HepG2 (cell line): ENCODE data around the gene DUS2. TPM values are rescaled to one million over a fixed set of nuclear protein-coding genes. Genes with fewer than 3 reads are reported as not detected.

Experiments used
- EEA1 ChIP-seq: sonication (generic); formaldehyde crosslinking; IDR thresholded peaks from 2 replicates; pipeline ENCODE4 v1.5.1; 2020; ENCODE audit warnings: mild to moderate bottlenecking, missing genetic modification reagents, borderline replicate concordance
- ETS1 ChIP-seq: sonication (generic); formaldehyde crosslinking; IDR thresholded peaks from 2 replicates; pipeline ENCODE4 v1.4.0; 2020; ENCODE audit warnings: missing genetic modification reagents
- GABPA ChIP-seq, 2 experiments: IDR thresholded peaks; 2 replicates each; pipeline ENCODE4 v1.6.1; 2011 to 2016; ENCODE audit warnings: low read depth in 2 of 2, low read length in 1 of 2, missing biosample characterization in 1 of 2, missing genetic modification characterization in 1 of 2
- HDAC1 ChIP-seq: sonication (generic); formaldehyde crosslinking; IDR thresholded peaks from 2 replicates; pipeline ENCODE4 v1.5.1; 2020; ENCODE audit warnings: mild to moderate bottlenecking, missing genetic modification reagents
- HNRNPL ChIP-seq: fragments of 200-400 bp; formaldehyde crosslinking; IDR thresholded peaks from 2 replicates; pipeline ENCODE4 v1.6.1; 2017; ENCODE audit warnings: mild to moderate bottlenecking, low read depth, low read length
- JARID2 ChIP-seq: sonication (generic); formaldehyde crosslinking; IDR thresholded peaks from 2 replicates; pipeline ENCODE4 v1.8.1; 2023; ENCODE audit warnings: missing genetic modification reagents, inconsistent platforms; ENCODE audit not compliant: insufficient replicate concordance
- KDM2A ChIP-seq: sonication (generic); formaldehyde crosslinking; IDR thresholded peaks from 2 replicates; pipeline ENCODE4 v1.4.0; 2020; ENCODE audit warnings: low read depth, missing genetic modification reagents, borderline replicate concordance
- KDM6A ChIP-seq: IDR thresholded peaks from 2 replicates; pipeline ENCODE4 v1.6.1; 2016; ENCODE audit warnings: low read depth
- MED1 ChIP-seq: sonication (generic); formaldehyde crosslinking; IDR thresholded peaks from 2 replicates; pipeline ENCODE4 v1.4.0; 2020; ENCODE audit warnings: missing genetic modification reagents
- PHF21A ChIP-seq: sonication (generic); formaldehyde crosslinking; IDR thresholded peaks from 2 replicates; pipeline ENCODE4 v1.5.0; 2020; ENCODE audit warnings: mild to moderate bottlenecking, missing genetic modification reagents
- PHF8 ChIP-seq: sonication (generic); formaldehyde crosslinking; IDR thresholded peaks from 2 replicates; pipeline ENCODE4 v1.5.0; 2020; ENCODE audit warnings: missing genetic modification reagents
- POLR2AphosphoS5 ChIP-seq: IDR thresholded peaks from 2 replicates; pipeline ENCODE4 v1.6.1; 2012; ENCODE audit warnings: low read depth, low read length
- SALL1 ChIP-seq: sonication (generic); formaldehyde crosslinking; IDR thresholded peaks from 2 replicates; pipeline ENCODE4 v1.8.0; 2022; ENCODE audit warnings: mild to moderate bottlenecking, missing genetic modification reagents
- SKIL ChIP-seq: sonication (generic); formaldehyde crosslinking; IDR thresholded peaks from 2 replicates; pipeline ENCODE4 v1.8.0; 2022; ENCODE audit warnings: missing genetic modification reagents, mild to moderate bottlenecking, moderate library complexity, borderline replicate concordance
- SMARCC2 ChIP-seq: fragments of 450-650 bp; IDR thresholded peaks from 2 replicates; pipeline ENCODE4 v1.6.1; 2017; ENCODE audit warnings: antibody characterized with exemption, mild to moderate bottlenecking
- TP53 ChIP-seq: sonication (generic); formaldehyde crosslinking; conservative IDR thresholded peaks from 2 replicates; pipeline ENCODE4 v1.4.0; 2020; ENCODE audit warnings: missing genetic modification reagents
- ZFP82 ChIP-seq: sonication (generic); formaldehyde crosslinking; IDR thresholded peaks from 2 replicates; pipeline ENCODE4 v1.5.1; 2020; ENCODE audit warnings: mild to moderate bottlenecking, missing genetic modification reagents, borderline replicate concordance
- ZKSCAN8 ChIP-seq: IDR thresholded peaks from 2 replicates; pipeline ENCODE4 v1.6.1; 2016; ENCODE audit warnings: borderline replicate concordance, missing genetic modification reagents, missing compliant biosample characterization
- ZNF232 ChIP-seq: sonication (generic); formaldehyde crosslinking; IDR thresholded peaks from 2 replicates; pipeline ENCODE4 v1.4.0; 2020; ENCODE audit warnings: missing genetic modification reagents, borderline replicate concordance
- ZNF234 ChIP-seq: sonication (generic); formaldehyde crosslinking; conservative IDR thresholded peaks from 2 replicates; pipeline ENCODE4 v1.5.1; 2020; ENCODE audit warnings: mild to moderate bottlenecking, missing genetic modification reagents
- ZNF432 ChIP-seq: sonication (generic); formaldehyde crosslinking; IDR thresholded peaks from 2 replicates; pipeline ENCODE4 v1.5.0; 2020; ENCODE audit warnings: missing genetic modification reagents, mild to moderate bottlenecking, borderline replicate concordance
- ZNF501 ChIP-seq: sonication (generic); formaldehyde crosslinking; IDR thresholded peaks from 2 replicates; pipeline ENCODE4 v1.5.1; 2020; ENCODE audit warnings: mild to moderate bottlenecking, moderate library complexity, missing genetic modification reagents
- ZNF547 ChIP-seq: sonication (generic); formaldehyde crosslinking; IDR thresholded peaks from 2 replicates; pipeline ENCODE4 v1.5.1; 2020; ENCODE audit warnings: mild to moderate bottlenecking, missing genetic modification reagents
- ZNF598 ChIP-seq: sonication (generic); formaldehyde crosslinking; IDR thresholded peaks from 2 replicates; pipeline ENCODE4 v1.5.1; 2020; ENCODE audit warnings: mild to moderate bottlenecking, missing genetic modification reagents, borderline replicate concordance
- ZNF670 ChIP-seq: sonication (generic); formaldehyde crosslinking; IDR thresholded peaks from 2 replicates; pipeline ENCODE4 v1.8.0; 2022; ENCODE audit warnings: mild to moderate bottlenecking, missing genetic modification reagents, borderline replicate concordance
- ZNF772 ChIP-seq: sonication (generic); formaldehyde crosslinking; IDR thresholded peaks from 2 replicates; pipeline ENCODE4 v1.5.0; 2020; ENCODE audit warnings: mild to moderate bottlenecking, missing genetic modification reagents
- polyA plus RNA-seq, 8 experiments: library from polyadenylated mRNA; depleted of rRNA in 3 of 8; stranded (reverse) in 7 of 8; unstranded in 1 of 8; fragments of >200 nt; fragmentation: Illumina TruSeq in 4 of 8; extraction: Trizol in 4 of 8; gene quantifications; 2 replicates each; pipeline versions ENCODE4 v1.2.1 to v1.2.3, GENCODE V29; 2011 to 2016; ENCODE audit warnings: low read depth in 4 of 8, missing spikeins in 1 of 8, mixed read lengths in 1 of 8; ENCODE audit not compliant: insufficient read depth in 1 of 8
- total RNA-seq, 5 experiments: library from RNA; depleted of rRNA; stranded (reverse); fragments of >200 nt; fragmentation: Illumina TruSeq; extraction: Trizol; gene quantifications; 2 replicates each; pipeline ENCODE4 v1.2.3, GENCODE V29; 2016; ENCODE audit warnings: low read depth in 1 of 5
- TF ChIP-seq, protein P1 (sequence below): sonication (generic); formaldehyde crosslinking; IDR thresholded peaks from 2 replicates; pipeline ENCODE4 v1.4.0; 2020; ENCODE audit warnings: mild to moderate bottlenecking, missing genetic modification reagents

The DUS2 gene
- total and polyA plus RNA-seq, 2 of the 13 experiments (the other 11 are each of a cell fraction or from before 2014, with no cell fraction given), result 17.8 to 25.1 TPM

- TF ChIP-seq ZNF670 (CRISPR knock-in tag), result 0 out of 2 replicates have a peak, but pooled peaks have one; percentile 27
- TF ChIP-seq HDAC1 (CRISPR knock-in tag), result no peak
- no peak for TF ChIP-seq ZNF234 (CRISPR knock-in tag)
- TF ChIP-seq SMARCC2, result no peak
- peak; percentile 26; the same call in 1 of the 2 replicates for TF ChIP-seq SALL1 (CRISPR knock-in tag)
- no peak for TF ChIP-seq ZNF432 (CRISPR knock-in tag)
- no peak for TF ChIP-seq ZNF232 (CRISPR knock-in tag)
- TF ChIP-seq SKIL, result no peak
- TF ChIP-seq KDM2A (CRISPR knock-in tag), result no peak
- TF ChIP-seq ZFP82 (CRISPR knock-in tag), result no peak
- TF ChIP-seq JARID2 (CRISPR knock-in tag), result peak; percentile 37
- TF ChIP-seq MED1 (CRISPR knock-in tag), result no peak
- TF ChIP-seq PHF21A (CRISPR knock-in tag), result 0 out of 2 replicates have a peak, but pooled peaks have one; percentile 39
- peak; percentile 59; the same call in 1 of the 2 replicates for TF ChIP-seq ZNF772 (CRISPR knock-in tag)
- TF ChIP-seq ETS1 (CRISPR knock-in tag), result no peak
- no peak for TF ChIP-seq HNRNPL
- no peak for TF ChIP-seq ZNF598 (CRISPR knock-in tag)
- TF ChIP-seq ZNF547 (CRISPR knock-in tag), result no peak
- TF ChIP-seq KDM6A (CRISPR knock-in tag), result no peak
- peak; percentile 61; the same call in 1 of the 2 replicates for TF ChIP-seq EEA1 (CRISPR knock-in tag)
- 0 out of 2 replicates have a peak, but pooled peaks have one; percentile 28 for TF ChIP-seq ZKSCAN8 (CRISPR knock-in tag)
- TF ChIP-seq, protein P1, sequence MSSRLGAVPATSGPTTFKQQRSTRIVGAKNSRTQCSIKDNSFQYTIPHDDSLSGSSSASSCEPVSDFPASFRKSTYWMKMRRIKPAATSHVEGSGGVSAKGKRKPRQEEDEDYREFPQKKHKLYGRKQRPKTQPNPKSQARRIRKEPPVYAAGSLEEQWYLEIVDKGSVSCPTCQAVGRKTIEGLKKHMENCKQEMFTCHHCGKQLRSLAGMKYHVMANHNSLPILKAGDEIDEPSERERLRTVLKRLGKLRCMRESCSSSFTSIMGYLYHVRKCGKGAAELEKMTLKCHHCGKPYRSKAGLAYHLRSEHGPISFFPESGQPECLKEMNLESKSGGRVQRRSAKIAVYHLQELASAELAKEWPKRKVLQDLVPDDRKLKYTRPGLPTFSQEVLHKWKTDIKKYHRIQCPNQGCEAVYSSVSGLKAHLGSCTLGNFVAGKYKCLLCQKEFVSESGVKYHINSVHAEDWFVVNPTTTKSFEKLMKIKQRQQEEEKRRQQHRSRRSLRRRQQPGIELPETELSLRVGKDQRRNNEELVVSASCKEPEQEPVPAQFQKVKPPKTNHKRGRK (CRISPR knock-in tag), result no peak
- TF ChIP-seq PHF8 (CRISPR knock-in tag), result 0 out of 2 replicates have a peak, but pooled peaks have one; percentile 32
- no peak for TF ChIP-seq GABPA (IDR thresholded peaks at IDR 0.05; ENCODE audit: low read depth, low read length)
- peak; percentile 40; the same call in 1 of the 2 replicates for TF ChIP-seq GABPA (CRISPR knock-in tag; IDR thresholded peaks at IDR 0.05; ENCODE audit: low read depth)
- no peak for TF ChIP-seq TP53 (CRISPR knock-in tag)
- TF ChIP-seq ZNF501 (CRISPR knock-in tag), result 0 out of 2 replicates have a peak, but pooled peaks have one; percentile 29
- peak; percentile 48 for TF ChIP-seq POLR2AphosphoS5
Measured at GRCh38 chr16:67987460-67988160, 35.5 kb upstream of the DUS2 start (continued).
